Stomach (tissue), 4 donors: ENCODE data around the gene AAMDC.
"Not testable (repeated sequence)": the region's sequence is repeated elsewhere in the genome, so short reads cannot be mapped to it uniquely, and the experiment has no call there.

Source experiments
- CTCF ChIP-seq, 7 experiments: fragments of 450-650 bp in 4 of 7; fragments of 200-600 bp in 3 of 7; sonication (generic) in 3 of 7; IDR thresholded peaks; one replicate each; pipeline ENCODE4 v1.5.1; 2016 to 2019; ENCODE audit warnings: antibody characterized with exemption in 7 of 7, control low read depth in 2 of 7, mild to moderate bottlenecking in 1 of 7
- POLR2A ChIP-seq, 4 donors: fragments of 450-650 bp; IDR thresholded peaks; one replicate each; pipeline ENCODE4 v1.6.1; 2016; ENCODE audit warnings: antibody characterized with exemption in 4 of 4, control low read depth in 2 of 4, mild to moderate bottlenecking in 1 of 4, moderate library complexity in 1 of 4
- POLR2AphosphoS5 ChIP-seq, 3 donors: sonication (generic); formaldehyde crosslinking; IDR thresholded peaks; one replicate each; pipeline ENCODE4 v1.6.1; 2016; ENCODE audit warnings: antibody characterized with exemption in 3 of 3

- TF ChIP-seq POLR2AphosphoS5, CTCF, POLR2A (IDR thresholded peaks at IDR 0.05): not testable (repeated sequence)
These were observed 89.9 kb downstream of the AAMDC start for GRCh38 chr11:77910828-77911227.
